ENCODE data around the gene FGD3. TPM values are rescaled to one million over a fixed set of nuclear protein-coding genes. Genes with fewer than 3 reads are reported as not detected.

Gene FGD3
- total RNA-seq, 1 experiment from 2014 or later = 9.0 TPM

GRCh38 chr9:93048566-93049448 is 101.5 kb downstream of the FGD3 start:
- H3K9me2 ChIP-seq (replicated peaks; ENCODE audit: insufficient read depth, low read length) = no peaks in the 10 kb centered on the region

GRCh38 chr9:93049491-93049890 is 102.2 kb downstream of the FGD3 start:
- Histone ChIP-seq H4K20me1 (ENCODE audit: insufficient read depth, low read depth, low read length) (no peaks in the 10 kb centered on the region), H2AFZ (ENCODE audit: low read length) (no peak overlapping the region), H3K27ac (ENCODE audit: low read length) (no peak overlapping the region), H3K9ac (ENCODE audit: low read length) (no peak overlapping the region), H3K36me3 (ENCODE audit: insufficient read depth, low read length) (no peaks in the 10 kb centered on the region), H3K27me3 (ENCODE audit: low read length) (no peaks in the 10 kb centered on the region), H3K4me2 (ENCODE audit: low read depth, low read length, poor library complexity, severe bottlenecking) (no peak overlapping the region), H3K9me2 (replicated peaks; ENCODE audit: insufficient read depth, low read length) (no peaks in the 10 kb centered on the region), H3K4me3 (ENCODE audit: low read length) (no peak overlapping the region), H3K79me2 (ENCODE audit: low read length) (no peaks in the 10 kb centered on the region), H3K9me3 (ENCODE audit: low read length) (no peaks in the 10 kb centered on the region), H3K4me1 (ENCODE audit: low read length) (no peaks in the 10 kb centered on the region)
- no peak for DNase-seq

More at GRCh38 chr9:93048566-93049448, 101.5 kb downstream of the FGD3 start:
- H3K9ac ChIP-seq (ENCODE audit: low read length) = no peak overlapping the region
- H3K27me3 ChIP-seq (ENCODE audit: low read length) = no peaks in the 10 kb centered on the region
- H2AFZ ChIP-seq (ENCODE audit: low read length) = no peak overlapping the region
- no peaks in the 10 kb centered on the region for H3K4me1 ChIP-seq (ENCODE audit: low read length)
- no peak for DNase-seq
- H4K20me1 ChIP-seq (ENCODE audit: insufficient read depth, low read depth, low read length) = no peaks in the 10 kb centered on the region
- no peaks in the 10 kb centered on the region for H3K36me3 ChIP-seq (ENCODE audit: insufficient read depth, low read length)
- no peak overlapping the region for H3K4me2 ChIP-seq (ENCODE audit: low read depth, low read length, poor library complexity, severe bottlenecking)
- H3K27ac ChIP-seq (ENCODE audit: low read length) = no peak overlapping the region
- H3K79me2 ChIP-seq (ENCODE audit: low read length) = no peaks in the 10 kb centered on the region
- no peak overlapping the region for H3K4me3 ChIP-seq (ENCODE audit: low read length)
- H3K9me3 ChIP-seq (ENCODE audit: low read length) = no peaks in the 10 kb centered on the region

GRCh38 chr9:93050231-93050630 is 102.9 kb downstream of the FGD3 start:
- no peaks in the 10 kb centered on the region for H4K20me1 ChIP-seq (ENCODE audit: insufficient read depth, low read depth, low read length)
- no peaks in the 10 kb centered on the region for H3K79me2 ChIP-seq (ENCODE audit: low read length)
- H3K27me3 ChIP-seq (ENCODE audit: low read length) = no peaks in the 10 kb centered on the region
- no peak overlapping the region for H3K27ac ChIP-seq (ENCODE audit: low read length)
- H3K4me2 ChIP-seq (ENCODE audit: low read depth, low read length, poor library complexity, severe bottlenecking) = no peak overlapping the region
- H3K9ac ChIP-seq (ENCODE audit: low read length) = no peak overlapping the region
- DNase-seq = no peak
- no peak overlapping the region for H3K4me3 ChIP-seq (ENCODE audit: low read length)
- H3K9me2 ChIP-seq (replicated peaks; ENCODE audit: insufficient read depth, low read length) = no peaks in the 10 kb centered on the region
- no peaks in the 10 kb centered on the region for H3K9me3 ChIP-seq (ENCODE audit: low read length)
- no peak overlapping the region for H2AFZ ChIP-seq (ENCODE audit: low read length)
- H3K36me3 ChIP-seq (ENCODE audit: insufficient read depth, low read length) = no peaks in the 10 kb centered on the region
- H3K4me1 ChIP-seq (ENCODE audit: low read length) = no peaks in the 10 kb centered on the region

GRCh38 chr9:93051680-93052089 is 104.4 kb downstream of the FGD3 start:
- Histone ChIP-seq H3K9me3 (ENCODE audit: low read length) (no peaks in the 10 kb centered on the region), H4K20me1 (ENCODE audit: insufficient read depth, low read depth, low read length) (no peaks in the 10 kb centered on the region), H3K9ac (ENCODE audit: low read length) (no peak overlapping the region), H3K36me3 (ENCODE audit: insufficient read depth, low read length) (no peaks in the 10 kb centered on the region), H3K4me2 (ENCODE audit: low read depth, low read length, poor library complexity, severe bottlenecking) (no peak overlapping the region), H3K9me2 (replicated peaks; ENCODE audit: insufficient read depth, low read length) (no peaks in the 10 kb centered on the region), H3K27ac (ENCODE audit: low read length) (no peak overlapping the region), H3K79me2 (ENCODE audit: low read length) (no peaks in the 10 kb centered on the region), H3K4me1 (ENCODE audit: low read length) (no peaks in the 10 kb centered on the region), H3K4me3 (ENCODE audit: low read length) (no peak overlapping the region), H2AFZ (ENCODE audit: low read length) (no peak overlapping the region), H3K27me3 (ENCODE audit: low read length) (no peaks in the 10 kb centered on the region)
- DNase-seq = no peak

- H3K4me1 ChIP-seq (ENCODE audit: low read length) = peaks cover 1% of the 10 kb centered on the region
- H4K20me1 ChIP-seq (ENCODE audit: insufficient read depth, low read depth, low read length) = no peaks in the 10 kb centered on the region
- H3K9me3 ChIP-seq (ENCODE audit: low read length) = no peaks in the 10 kb centered on the region
- DNase-seq = no peak
- H3K79me2 ChIP-seq (ENCODE audit: low read length) = no peaks in the 10 kb centered on the region
- H3K27me3 ChIP-seq (ENCODE audit: low read length) = no peaks in the 10 kb centered on the region
- H3K4me3 ChIP-seq (ENCODE audit: low read length) = no peak overlapping the region
- H3K36me3 ChIP-seq (ENCODE audit: insufficient read depth, low read length) = no peaks in the 10 kb centered on the region
- no peak overlapping the region for H3K4me2 ChIP-seq (ENCODE audit: low read depth, low read length, poor library complexity, severe bottlenecking)
- no peak overlapping the region for H3K27ac ChIP-seq (ENCODE audit: low read length)
- no peak overlapping the region for H3K9ac ChIP-seq (ENCODE audit: low read length)
- no peaks in the 10 kb centered on the region for H3K9me2 ChIP-seq (replicated peaks; ENCODE audit: insufficient read depth, low read length)
- H2AFZ ChIP-seq (ENCODE audit: low read length) = no peak overlapping the region
Observed at GRCh38 chr9:93052791-93053540, 105.6 kb downstream of the FGD3 start.

GRCh38 chr9:93053781-93054331 is 106.5 kb downstream of the FGD3 start:
- H3K4me1 ChIP-seq (ENCODE audit: low read length) = peaks cover 10% of the 10 kb centered on the region
- H4K20me1 ChIP-seq (ENCODE audit: insufficient read depth, low read depth, low read length) = no peaks in the 10 kb centered on the region
- no peaks in the 10 kb centered on the region for H3K79me2 ChIP-seq (ENCODE audit: low read length)
- H3K4me3 ChIP-seq (ENCODE audit: low read length) = no peak overlapping the region
- no peak for DNase-seq
- H3K36me3 ChIP-seq (ENCODE audit: insufficient read depth, low read length) = no peaks in the 10 kb centered on the region
- no peak overlapping the region for H3K9ac ChIP-seq (ENCODE audit: low read length)
- no peaks in the 10 kb centered on the region for H3K27me3 ChIP-seq (ENCODE audit: low read length)
- no peaks in the 10 kb centered on the region for H3K9me2 ChIP-seq (replicated peaks; ENCODE audit: insufficient read depth, low read length)
- H3K27ac ChIP-seq (ENCODE audit: low read length) = no peak overlapping the region
- H3K9me3 ChIP-seq (ENCODE audit: low read length) = no peaks in the 10 kb centered on the region
- H2AFZ ChIP-seq (ENCODE audit: low read length) = no peak overlapping the region
- no peak overlapping the region for H3K4me2 ChIP-seq (ENCODE audit: low read depth, low read length, poor library complexity, severe bottlenecking)

GRCh38 chr9:93054758-93055704 is 107.7 kb downstream of the FGD3 start:
- no peaks in the 10 kb centered on the region for H3K36me3 ChIP-seq (ENCODE audit: insufficient read depth, low read length)
- no peaks in the 10 kb centered on the region for H3K9me3 ChIP-seq (ENCODE audit: low read length)
- no peak for DNase-seq
- peaks cover 22% of the 10 kb centered on the region for H3K4me1 ChIP-seq (ENCODE audit: low read length)
- no peak overlapping the region for H3K27ac ChIP-seq (ENCODE audit: low read length)
- no peaks in the 10 kb centered on the region for H3K27me3 ChIP-seq (ENCODE audit: low read length)
- no peaks in the 10 kb centered on the region for H4K20me1 ChIP-seq (ENCODE audit: insufficient read depth, low read depth, low read length)
- H3K9me2 ChIP-seq (replicated peaks; ENCODE audit: insufficient read depth, low read length) = no peaks in the 10 kb centered on the region
- no peak overlapping the region for H3K4me3 ChIP-seq (ENCODE audit: low read length)
- H3K9ac ChIP-seq (ENCODE audit: low read length) = no peak overlapping the region
- no peaks in the 10 kb centered on the region for H3K79me2 ChIP-seq (ENCODE audit: low read length)
- no peak overlapping the region for H2AFZ ChIP-seq (ENCODE audit: low read length)
- no peak overlapping the region for H3K4me2 ChIP-seq (ENCODE audit: low read depth, low read length, poor library complexity, severe bottlenecking)

All from Karpas-422 (cell line).